ENCODE data around the gene CEBPG.
A peak's percentile ranks its signal among the peaks of the same experiment; 100 is the strongest.

The CEBPG gene

DNA sequence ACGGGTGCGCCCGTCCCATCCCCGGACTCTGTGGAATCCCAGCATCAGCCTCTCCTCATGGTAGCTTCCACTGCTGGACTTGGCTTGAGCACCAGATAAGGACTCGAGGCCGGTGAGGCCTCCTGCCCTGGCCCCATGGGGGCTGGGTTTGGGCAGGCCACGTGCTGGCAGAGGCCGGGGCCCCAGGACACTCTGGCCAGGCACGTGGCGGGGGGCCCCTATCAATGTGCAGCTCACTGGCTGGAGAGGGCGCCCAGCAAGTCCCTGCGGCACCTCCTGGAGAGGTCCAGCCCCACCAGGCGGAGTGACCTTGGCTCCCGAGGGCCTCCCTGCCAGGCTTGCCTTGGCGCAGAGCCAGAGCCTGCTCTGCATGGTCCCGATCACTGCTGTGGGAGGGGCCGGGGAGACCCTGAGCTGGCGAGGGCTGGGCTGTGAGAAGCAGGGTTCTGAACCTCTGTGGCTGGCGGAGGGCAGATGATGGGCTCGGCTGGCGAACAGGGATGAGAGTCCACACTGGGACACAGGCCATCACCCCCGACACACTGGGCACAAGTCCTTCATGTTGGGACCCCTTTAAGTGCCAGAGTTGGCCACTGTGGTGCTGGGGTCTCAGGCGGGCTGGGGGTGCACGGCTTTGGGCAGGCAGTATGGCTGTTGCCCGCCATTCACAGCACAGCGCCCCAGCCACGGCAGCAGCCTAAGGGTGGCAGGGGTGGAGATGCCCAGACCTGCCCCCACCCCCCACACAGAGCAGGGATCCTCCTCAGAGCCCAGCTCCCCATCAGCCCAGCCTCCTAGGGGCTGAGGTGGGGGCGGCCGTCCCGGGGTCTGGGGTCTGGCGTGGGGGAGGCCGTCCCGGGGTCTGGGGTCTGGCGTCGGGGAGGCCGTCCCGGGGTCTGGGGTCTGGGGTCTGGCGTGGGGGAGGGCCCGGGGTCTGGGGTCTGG lies 19.1 kb downstream of the CEBPG start:
- H3K4me2 ChIP-seq (ENCODE audit: low read length) = no peak overlapping the region
- H3K9ac ChIP-seq (ENCODE audit: low read depth, low read length) = no peak overlapping the region
- no peaks in the 10 kb centered on the region for H3K27me3 ChIP-seq (ENCODE audit: control insufficient read depth, insufficient read depth, low read length)
- H3K36me3 ChIP-seq (ENCODE audit: insufficient read depth, low read length) = no peaks in the 10 kb centered on the region
- no peak overlapping the region for H3K4me3 ChIP-seq (ENCODE audit: low read length)
- no peaks in the 10 kb centered on the region for H3K9me3 ChIP-seq (replicated peaks; ENCODE audit: low read length)
- peaks cover 54% of the 10 kb centered on the region for H3K4me1 ChIP-seq (ENCODE audit: control insufficient read depth, insufficient read depth, low read length)

DNA sequence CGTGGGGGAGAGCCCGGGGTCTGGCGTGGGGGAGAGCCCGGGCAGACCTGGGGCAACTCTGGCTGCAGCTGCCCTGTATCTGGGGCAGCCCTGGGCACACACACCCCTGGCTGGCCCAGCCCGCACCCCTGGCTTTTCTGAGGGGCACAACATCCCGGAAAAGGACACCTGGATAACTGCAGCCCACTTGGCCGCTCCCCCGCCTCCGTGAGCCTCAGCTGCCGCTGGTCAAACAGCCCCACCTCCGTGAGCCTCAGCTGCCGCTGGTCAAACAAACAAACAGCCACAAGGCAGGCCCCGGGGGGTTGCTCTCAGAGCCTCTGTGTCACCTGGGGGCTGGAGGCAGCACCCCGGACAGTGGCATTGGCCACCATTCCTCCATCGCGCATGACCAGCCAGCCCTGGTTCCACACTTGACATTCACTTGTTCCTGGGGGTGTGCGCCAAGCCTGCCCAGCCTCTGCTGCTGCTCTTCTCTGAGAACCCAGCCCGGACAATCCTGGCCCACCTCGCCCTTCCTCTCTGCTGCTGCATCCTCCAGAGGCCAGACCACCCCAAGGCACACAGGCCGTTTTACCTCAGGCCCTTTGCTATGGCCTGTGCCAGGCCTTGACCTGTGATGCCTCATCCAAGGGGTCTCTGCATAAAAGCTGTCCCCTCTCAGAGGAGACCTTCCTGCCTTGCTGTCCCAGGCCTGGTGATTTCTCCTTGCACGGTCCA lies 19.9 kb downstream of the CEBPG start:
- H3K9me3 ChIP-seq (replicated peaks; ENCODE audit: low read length) = no peaks in the 10 kb centered on the region
- no peaks in the 10 kb centered on the region for H3K27me3 ChIP-seq (ENCODE audit: control insufficient read depth, insufficient read depth, low read length)
- peak overlapping the region; percentile 58 for H3K4me2 ChIP-seq (ENCODE audit: low read length)
- no peaks in the 10 kb centered on the region for H3K36me3 ChIP-seq (ENCODE audit: insufficient read depth, low read length)
- peak overlapping the region; percentile 24 for H3K4me3 ChIP-seq (ENCODE audit: low read length)
- H3K9ac ChIP-seq (ENCODE audit: low read depth, low read length) = peak overlapping the region; percentile 32
- peaks cover 55% of the 10 kb centered on the region for H3K4me1 ChIP-seq (ENCODE audit: control insufficient read depth, insufficient read depth, low read length)

DNA sequence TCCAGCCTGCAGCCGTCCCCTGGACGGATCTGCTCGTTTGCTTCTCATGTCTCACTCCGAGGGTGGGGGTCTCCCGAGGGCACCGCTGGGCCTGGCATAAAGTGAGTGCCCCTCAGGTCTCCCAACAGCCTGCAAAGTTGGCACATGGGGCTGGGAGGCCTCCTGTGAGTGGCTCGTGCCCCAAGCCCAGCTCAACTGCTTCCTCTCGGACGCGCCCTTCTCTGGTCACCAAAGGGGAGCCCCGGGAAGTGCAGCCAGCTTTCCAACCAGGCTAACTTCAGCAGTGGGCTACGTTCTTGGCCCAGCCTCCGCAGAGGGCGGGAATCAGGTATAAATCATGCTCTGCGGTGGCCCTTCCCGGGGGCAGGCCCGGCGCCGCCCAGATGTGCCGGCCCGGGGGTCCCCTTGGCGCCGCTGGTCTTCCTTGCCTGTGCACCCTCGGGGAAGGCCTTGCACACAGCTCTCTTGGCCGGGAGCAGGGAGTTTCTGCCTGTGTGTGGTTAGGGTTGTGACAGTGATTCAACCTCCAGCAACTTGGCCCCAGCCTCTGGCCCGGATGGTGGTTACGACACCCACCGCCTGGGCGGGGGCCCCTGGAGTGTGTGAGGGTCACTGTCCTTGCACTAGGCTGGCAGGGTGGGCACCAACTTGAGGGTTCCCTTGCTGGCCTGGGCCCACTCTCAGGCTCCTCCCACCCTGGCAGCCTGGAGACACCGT lies 20.7 kb downstream of the CEBPG start:
- Histone ChIP-seq H3K36me3 (ENCODE audit: insufficient read depth, low read length) (no peaks in the 10 kb centered on the region), H3K4me2 (ENCODE audit: low read length) (peak overlapping the region; percentile 58), H3K27me3 (ENCODE audit: control insufficient read depth, insufficient read depth, low read length) (no peaks in the 10 kb centered on the region), H3K9me3 (replicated peaks; ENCODE audit: low read length) (no peaks in the 10 kb centered on the region), H3K4me1 (ENCODE audit: control insufficient read depth, insufficient read depth, low read length) (peaks cover 55% of the 10 kb centered on the region), H3K4me3 (ENCODE audit: low read length) (peak overlapping the region; percentile 24), H3K9ac (ENCODE audit: low read depth, low read length) (peak overlapping the region; percentile 32)

DNA sequence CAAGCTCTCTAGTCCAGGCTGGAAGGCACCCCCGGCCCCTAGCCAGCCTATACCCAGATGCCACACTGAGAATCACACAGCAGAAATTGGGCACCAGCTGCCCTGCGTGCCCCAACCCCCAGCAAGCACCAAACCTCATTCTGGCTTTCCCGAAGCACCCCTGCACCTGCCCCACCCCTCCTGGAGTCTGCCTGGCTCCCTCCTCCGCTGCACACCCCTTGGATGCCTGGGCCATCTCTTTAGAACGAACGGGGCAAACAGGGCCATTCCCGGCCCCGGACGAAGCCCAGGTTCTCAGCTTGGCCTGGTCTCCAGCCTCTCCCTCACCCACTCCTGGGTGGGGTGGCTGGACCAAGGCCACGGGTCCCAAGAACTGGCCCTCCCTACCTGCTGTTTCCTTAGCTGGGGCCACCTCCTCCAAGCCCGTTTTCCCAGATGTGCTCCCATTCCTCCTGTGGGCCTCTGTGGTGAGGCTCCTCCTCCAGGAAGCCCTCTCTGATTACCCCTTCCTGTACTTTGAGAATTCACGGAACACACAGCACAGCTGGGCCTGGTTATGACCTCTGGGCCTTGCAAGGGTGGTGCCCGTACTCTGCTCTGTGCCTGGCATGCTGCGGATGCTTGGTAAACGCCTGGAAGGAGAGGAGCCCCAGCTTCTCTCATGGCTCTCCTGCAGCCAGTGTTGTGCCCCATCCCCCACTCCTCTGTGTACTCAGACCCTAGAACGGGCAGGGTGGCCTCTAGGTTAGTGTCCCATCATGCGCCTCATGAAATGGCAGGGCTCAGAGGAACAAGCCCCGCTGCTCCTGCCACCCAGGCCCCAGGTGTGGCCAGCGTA lies 21.4 kb downstream of the CEBPG start:
- no peaks in the 10 kb centered on the region for H3K36me3 ChIP-seq (ENCODE audit: insufficient read depth, low read length)
- no peaks in the 10 kb centered on the region for H3K27me3 ChIP-seq (ENCODE audit: control insufficient read depth, insufficient read depth, low read length)
- H3K4me2 ChIP-seq (ENCODE audit: low read length) = peak overlapping the region; percentile 58
- H3K4me1 ChIP-seq (ENCODE audit: control insufficient read depth, insufficient read depth, low read length) = peaks cover 55% of the 10 kb centered on the region
- no peaks in the 10 kb centered on the region for H3K9me3 ChIP-seq (replicated peaks; ENCODE audit: low read length)
- peak overlapping the region; percentile 3 for H3K9ac ChIP-seq (ENCODE audit: low read depth, low read length)
- H3K4me3 ChIP-seq (ENCODE audit: low read length) = no peak overlapping the region

DNA sequence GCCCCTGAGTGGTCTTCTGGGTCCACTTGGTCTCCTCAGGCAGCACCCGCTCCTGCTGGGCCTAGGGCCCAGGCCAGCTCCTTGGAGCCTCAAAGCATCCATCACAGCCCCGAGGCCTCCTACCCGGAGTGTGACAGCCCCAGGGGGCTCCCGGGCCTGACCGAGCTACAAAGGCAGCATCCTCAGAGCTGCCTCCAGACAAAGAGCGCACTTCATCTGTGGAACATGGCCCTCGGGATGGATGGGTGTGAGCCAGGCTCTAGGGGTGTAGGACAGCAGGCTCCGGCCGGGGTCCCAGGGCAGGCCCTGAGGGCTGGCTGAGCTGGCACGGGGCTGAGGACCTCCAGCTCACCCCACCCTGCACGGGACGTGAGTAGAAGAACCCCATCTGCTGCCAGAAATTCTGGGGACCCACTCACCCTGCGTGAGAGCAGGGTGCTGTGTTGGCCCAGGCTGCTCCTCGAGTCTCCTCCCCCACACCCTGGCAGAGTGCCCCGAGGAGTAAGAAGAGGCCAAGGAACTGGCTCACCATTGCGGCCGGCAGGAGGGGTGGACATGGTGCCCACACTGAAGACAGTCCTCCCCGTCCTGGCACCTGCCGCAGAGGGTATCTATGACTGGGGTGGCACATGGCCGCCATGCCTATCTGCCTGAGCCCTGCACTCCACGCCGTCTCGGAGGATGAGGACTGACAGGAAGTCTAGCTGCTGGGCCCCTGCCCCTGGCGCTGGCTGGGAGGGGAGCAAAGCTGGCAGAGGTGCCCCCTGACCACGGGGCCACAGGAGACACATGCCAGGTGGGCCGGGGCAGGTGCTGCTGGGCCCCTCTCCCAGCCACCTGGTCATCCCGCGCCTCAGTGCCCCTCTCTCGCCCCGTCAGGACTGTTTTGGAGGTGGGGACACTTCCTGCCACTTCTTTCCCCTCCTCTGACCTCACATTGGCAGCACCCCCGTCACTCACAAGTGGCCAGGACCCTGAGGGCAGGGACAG lies 22.3 kb downstream of the CEBPG start:
- Histone ChIP-seq H3K9me3 (replicated peaks; ENCODE audit: low read length) (no peaks in the 10 kb centered on the region), H3K36me3 (ENCODE audit: insufficient read depth, low read length) (no peaks in the 10 kb centered on the region), H3K27me3 (ENCODE audit: control insufficient read depth, insufficient read depth, low read length) (no peaks in the 10 kb centered on the region), H3K4me3 (ENCODE audit: low read length) (no peak overlapping the region), H3K9ac (ENCODE audit: low read depth, low read length) (no peak overlapping the region), H3K4me2 (ENCODE audit: low read length) (no peak overlapping the region), H3K4me1 (ENCODE audit: control insufficient read depth, insufficient read depth, low read length) (peaks cover 55% of the 10 kb centered on the region)

DNA sequence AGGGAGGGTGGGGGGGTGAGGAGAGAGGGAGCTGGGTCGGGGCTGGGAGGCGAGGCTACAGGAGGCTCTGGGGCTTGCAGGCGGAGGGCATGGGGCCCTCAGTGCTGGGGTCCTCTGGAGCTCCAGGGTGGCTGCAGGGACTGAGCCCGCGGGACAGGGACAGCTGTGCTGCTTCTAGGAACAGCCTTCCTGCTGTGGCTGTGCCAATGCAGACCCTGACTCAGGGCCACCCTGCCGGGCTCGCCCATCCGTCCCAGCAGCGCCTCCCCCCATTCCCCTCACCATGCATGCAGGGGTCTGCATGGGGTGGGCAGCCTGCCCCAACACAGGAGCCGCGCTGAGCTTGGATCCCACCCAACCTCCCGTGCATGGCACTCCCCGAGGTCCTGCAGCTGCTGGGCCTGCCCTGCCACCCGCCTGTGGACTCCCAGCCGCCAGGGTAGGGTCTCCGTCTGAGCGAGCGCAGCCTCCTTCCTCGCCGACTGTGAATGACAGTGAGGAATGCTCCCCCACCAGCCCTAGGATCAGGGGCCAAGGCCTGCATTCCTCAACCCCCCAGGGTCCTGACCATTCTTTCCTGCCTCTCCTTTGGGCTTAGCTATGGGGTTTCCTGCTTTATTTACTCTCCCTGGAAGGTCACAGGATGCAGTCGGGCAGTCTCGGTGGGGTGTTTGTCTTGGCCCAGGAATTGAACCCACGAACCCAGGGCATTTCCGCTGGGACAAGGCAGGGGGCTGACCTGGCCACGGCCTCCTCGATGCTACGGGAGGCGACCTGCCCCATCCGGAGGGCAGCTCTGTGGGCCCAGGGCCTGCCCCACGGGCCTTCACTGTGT lies 23.4 kb downstream of the CEBPG start:
- Histone ChIP-seq H3K4me3 (ENCODE audit: low read length) (no peak overlapping the region), H3K4me2 (ENCODE audit: low read length) (peak overlapping the region; percentile 50), H3K9me3 (replicated peaks; ENCODE audit: low read length) (no peaks in the 10 kb centered on the region), H3K27me3 (ENCODE audit: control insufficient read depth, insufficient read depth, low read length) (no peaks in the 10 kb centered on the region), H3K4me1 (ENCODE audit: control insufficient read depth, insufficient read depth, low read length) (peaks cover 52% of the 10 kb centered on the region), H3K36me3 (ENCODE audit: insufficient read depth, low read length) (no peaks in the 10 kb centered on the region), H3K9ac (ENCODE audit: low read depth, low read length) (no peak overlapping the region)

DNA sequence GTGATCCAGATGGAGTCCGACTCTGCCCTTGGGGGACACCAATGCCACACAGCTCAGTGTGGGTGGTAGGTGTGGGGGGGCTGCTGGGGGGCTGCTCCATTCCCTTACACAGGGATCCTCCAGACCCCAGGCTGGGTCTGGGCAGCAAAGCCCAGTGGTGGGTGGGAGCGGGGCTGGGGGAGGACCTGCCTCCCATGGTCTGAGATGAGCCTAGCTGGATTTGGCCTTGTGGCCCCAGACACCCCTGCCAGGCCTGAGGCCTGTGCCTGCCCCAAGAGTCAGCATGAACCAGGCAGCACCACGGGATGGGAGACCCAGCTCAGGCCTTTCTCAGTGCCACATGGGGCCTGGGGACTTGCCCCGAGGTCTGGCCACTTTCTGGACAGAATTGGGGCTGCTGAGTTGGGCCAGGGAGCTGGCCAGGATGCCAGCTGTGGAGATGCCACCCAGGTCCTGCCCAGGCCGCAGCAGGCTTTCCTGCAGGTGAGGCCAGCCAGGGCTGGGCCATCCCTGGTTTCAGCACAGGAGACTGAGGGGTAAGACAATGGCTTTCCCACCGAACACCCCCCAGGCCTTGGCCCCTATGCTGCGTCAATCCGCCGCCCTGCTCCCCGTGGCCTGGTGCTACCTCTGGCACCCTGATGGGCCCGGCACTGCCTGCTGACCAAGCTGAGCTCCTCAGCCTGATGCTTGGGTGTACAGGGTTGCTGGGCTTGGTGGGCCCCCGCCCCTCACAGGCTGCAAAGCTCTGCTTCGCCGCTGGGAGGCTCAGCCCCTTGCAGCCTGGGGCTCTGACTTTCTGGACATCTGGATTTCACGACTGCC lies 24.2 kb downstream of the CEBPG start:
- H3K4me2 ChIP-seq (ENCODE audit: low read length) = no peak overlapping the region
- H3K27me3 ChIP-seq (ENCODE audit: control insufficient read depth, insufficient read depth, low read length) = no peaks in the 10 kb centered on the region
- no peaks in the 10 kb centered on the region for H3K36me3 ChIP-seq (ENCODE audit: insufficient read depth, low read length)
- H3K9ac ChIP-seq (ENCODE audit: low read depth, low read length) = no peak overlapping the region
- H3K4me3 ChIP-seq (ENCODE audit: low read length) = no peak overlapping the region
- H3K4me1 ChIP-seq (ENCODE audit: control insufficient read depth, insufficient read depth, low read length) = peaks cover 45% of the 10 kb centered on the region
- no peaks in the 10 kb centered on the region for H3K9me3 ChIP-seq (replicated peaks; ENCODE audit: low read length)

DNA sequence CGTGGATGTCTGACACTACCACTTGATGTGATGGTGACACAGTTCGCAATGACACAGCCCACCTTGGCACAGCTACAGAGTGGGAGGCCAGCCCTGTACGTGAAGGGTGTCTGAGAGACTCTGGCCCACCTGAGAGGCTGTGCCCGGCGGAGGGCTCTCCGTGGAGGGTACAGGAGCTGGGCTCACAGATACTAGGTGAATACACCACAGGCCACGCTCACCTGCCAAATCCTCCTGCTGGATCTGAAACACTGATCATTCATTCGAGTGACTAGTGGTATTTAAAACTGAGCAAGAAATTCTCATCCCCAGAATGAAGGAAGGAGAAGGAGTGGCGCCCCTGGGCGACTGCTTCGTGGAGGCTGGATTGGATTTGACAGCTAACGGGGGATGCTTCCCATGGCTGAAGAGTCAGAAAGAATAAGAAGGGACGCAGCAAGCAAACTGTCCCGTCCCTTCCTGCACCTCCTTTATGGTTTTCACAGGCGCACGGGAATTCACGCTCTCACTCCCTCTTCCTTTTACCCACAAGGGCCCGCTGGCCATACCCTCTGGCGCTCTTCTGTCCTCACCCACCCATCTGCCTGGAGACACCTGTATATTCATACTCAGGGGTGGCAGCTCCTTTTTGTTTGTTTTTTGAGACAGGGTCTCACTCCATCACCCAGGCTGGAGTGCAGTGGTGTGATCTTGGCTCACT lies 25.0 kb downstream of the CEBPG start:
- Histone ChIP-seq H3K4me3 (ENCODE audit: low read length) (no peak overlapping the region), H3K36me3 (ENCODE audit: insufficient read depth, low read length) (no peaks in the 10 kb centered on the region), H3K9me3 (replicated peaks; ENCODE audit: low read length) (no peaks in the 10 kb centered on the region), H3K9ac (ENCODE audit: low read depth, low read length) (no peak overlapping the region), H3K4me1 (ENCODE audit: control insufficient read depth, insufficient read depth, low read length) (peaks cover 41% of the 10 kb centered on the region), H3K4me2 (ENCODE audit: low read length) (no peak overlapping the region), H3K27me3 (ENCODE audit: control insufficient read depth, insufficient read depth, low read length) (no peaks in the 10 kb centered on the region)

Measured in skeletal muscle satellite cell (primary cell).